Testis (tissue), 2 donors: Measurements from ENCODE around the gene YDJC.

Experiments
- POLR2A ChIP-seq: fragments of 450-650 bp; IDR thresholded peaks from one replicate; pipeline ENCODE4 v1.6.1; 2017; ENCODE audit warnings: antibody characterized with exemption, mild to moderate bottlenecking, moderate library complexity
- TF ChIP-seq, protein P1 (sequence below), 3 experiments: fragments of 450-650 bp in 2 of 3; fragments of 200-600 bp in 1 of 3; sonication (generic) in 1 of 3; IDR thresholded peaks; one replicate each; pipeline ENCODE4 v1.5.1; 2016 to 2019; ENCODE audit warnings: antibody characterized with exemption in 3 of 3, mild to moderate bottlenecking in 2 of 3, moderate library complexity in 1 of 3

DNA sequence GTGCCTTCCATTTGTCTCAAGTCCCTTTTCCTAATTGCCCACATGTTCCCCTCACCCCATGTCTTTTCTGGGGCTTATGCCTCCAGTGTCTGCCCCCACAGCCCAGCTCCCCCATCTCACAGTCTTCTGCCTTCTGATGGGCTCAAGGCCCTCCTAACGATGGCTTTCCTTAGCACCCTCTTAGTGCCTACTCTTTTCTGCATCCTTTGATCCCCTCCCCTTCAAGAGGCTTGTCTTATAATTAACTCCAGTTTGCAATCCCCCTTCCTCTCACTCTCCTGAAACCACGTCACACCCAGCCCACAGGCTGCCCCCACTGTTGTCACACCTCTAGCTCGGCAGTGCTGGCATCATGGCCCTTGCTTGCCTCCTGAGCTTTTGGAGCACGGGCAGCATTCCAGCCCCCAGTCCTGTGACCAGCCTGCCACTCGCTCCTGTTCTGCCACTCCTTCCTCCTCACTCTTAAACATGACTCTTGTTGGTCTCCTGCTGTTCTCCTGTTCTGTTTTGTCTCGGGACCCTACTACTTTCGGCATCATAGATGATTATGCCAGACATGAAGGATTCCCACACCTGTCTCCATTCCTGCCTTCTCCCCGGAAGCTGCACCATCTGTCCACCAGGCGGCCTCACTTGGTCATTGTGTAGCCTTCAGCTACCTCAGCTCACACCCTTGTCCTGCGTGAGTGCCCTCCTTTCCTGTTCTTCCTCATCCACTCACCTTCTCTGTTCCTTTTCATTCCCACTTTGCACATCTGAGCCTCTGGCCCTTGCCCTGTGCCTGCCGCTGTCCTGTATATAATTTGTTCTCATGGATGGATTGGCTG, 36.2 kb downstream of the YDJC start:
- TF ChIP-seq, protein P1, sequence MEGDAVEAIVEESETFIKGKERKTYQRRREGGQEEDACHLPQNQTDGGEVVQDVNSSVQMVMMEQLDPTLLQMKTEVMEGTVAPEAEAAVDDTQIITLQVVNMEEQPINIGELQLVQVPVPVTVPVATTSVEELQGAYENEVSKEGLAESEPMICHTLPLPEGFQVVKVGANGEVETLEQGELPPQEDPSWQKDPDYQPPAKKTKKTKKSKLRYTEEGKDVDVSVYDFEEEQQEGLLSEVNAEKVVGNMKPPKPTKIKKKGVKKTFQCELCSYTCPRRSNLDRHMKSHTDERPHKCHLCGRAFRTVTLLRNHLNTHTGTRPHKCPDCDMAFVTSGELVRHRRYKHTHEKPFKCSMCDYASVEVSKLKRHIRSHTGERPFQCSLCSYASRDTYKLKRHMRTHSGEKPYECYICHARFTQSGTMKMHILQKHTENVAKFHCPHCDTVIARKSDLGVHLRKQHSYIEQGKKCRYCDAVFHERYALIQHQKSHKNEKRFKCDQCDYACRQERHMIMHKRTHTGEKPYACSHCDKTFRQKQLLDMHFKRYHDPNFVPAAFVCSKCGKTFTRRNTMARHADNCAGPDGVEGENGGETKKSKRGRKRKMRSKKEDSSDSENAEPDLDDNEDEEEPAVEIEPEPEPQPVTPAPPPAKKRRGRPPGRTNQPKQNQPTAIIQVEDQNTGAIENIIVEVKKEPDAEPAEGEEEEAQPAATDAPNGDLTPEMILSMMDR (IDR thresholded peaks at IDR 0.05): no peak
- TF ChIP-seq POLR2A: no peak
